ENCODE data around the gene TEKT2.
A peak's percentile ranks its signal among the peaks of the same experiment; 100 is the strongest.

Gene TEKT2

GRCh38 chr1:36118447-36119204, 34.7 kb downstream of the TEKT2 start:
- H4K20me1 ChIP-seq, result peaks cover 0 to 7% (median 0%) of the 10 kb centered on the region in 11 experiments; a peak in 1 of 22 replicates
- peaks cover 37 to 61% (median 48%) of the 10 kb centered on the region in 10 experiments for H3K4me1 ChIP-seq
- H3K9ac ChIP-seq, result no peak overlapping the region
- peak overlapping the region in 5 of 11 experiments; percentile 42 to 78 (median 67); a peak in 7 of 22 replicates for H3K4me2 ChIP-seq
- peaks cover 0 to 24% (median 21%) of the 10 kb centered on the region in 11 experiments; a peak in 18 of 22 replicates for H3K27me3 ChIP-seq
- no peaks in the 10 kb centered on the region for H3K9me3 ChIP-seq (replicated peaks in 1 of 11)
- no peaks in the 10 kb centered on the region for H3K36me3 ChIP-seq
- H3K27ac ChIP-seq, result 0 out of 22 replicates have a peak overlapping the region, but pooled peaks of 1 of the 11 experiments have one; percentile 61
- H3K4me3 ChIP-seq, result no peak overlapping the region
- no peak for TF ChIP-seq Cebpa-rat (IDR thresholded peaks at IDR 0.05)

DNA sequence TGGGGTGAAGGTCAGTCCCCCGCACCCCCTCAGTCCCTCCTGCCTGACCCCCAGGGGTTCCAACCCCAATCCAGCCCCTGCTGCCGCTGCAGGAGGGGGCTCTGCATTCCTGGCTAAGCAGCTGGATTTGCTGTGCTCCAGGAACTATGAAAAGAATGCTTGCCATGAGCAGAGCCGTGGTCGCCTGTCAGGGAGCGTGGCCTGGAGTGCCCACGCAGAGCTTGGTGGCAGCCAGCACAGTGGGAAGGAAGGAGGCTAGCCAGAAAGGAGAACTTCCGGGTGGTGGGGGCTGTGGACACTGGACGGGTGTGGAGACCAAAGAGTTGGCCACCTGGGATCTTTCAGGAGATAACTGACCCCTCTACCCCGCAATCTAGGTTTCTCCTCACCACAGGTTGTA, 35.6 kb downstream of the TEKT2 start:
- Histone ChIP-seq H3K36me3 (no peaks in the 10 kb centered on the region), H3K27me3 (peaks cover 5 to 32% (median 29%) of the 10 kb centered on the region in 11 experiments), H3K9me3 (replicated peaks in 1 of 11) (no peaks in the 10 kb centered on the region), H3K4me3 (no peak overlapping the region), H3K4me2 (peak overlapping the region in 9 of 11 experiments; percentile 27 to 78 (median 49); a peak in 16 of 22 replicates), H3K9ac (peak overlapping the region in 3 of 11 experiments; percentile 3 to 32 (median 29); a peak in 4 of 22 replicates), H3K27ac (peak overlapping the region in 6 of 11 experiments; percentile 21 to 61 (median 40); a peak in 9 of 22 replicates), H3K4me1 (peaks cover 38 to 66% (median 53%) of the 10 kb centered on the region in 10 experiments), H4K20me1 (peaks cover 0 to 7% (median 0%) of the 10 kb centered on the region in 11 experiments; a peak in 2 of 22 replicates)
- no peak for TF ChIP-seq Cebpa-rat (IDR thresholded peaks at IDR 0.05)

DNA sequence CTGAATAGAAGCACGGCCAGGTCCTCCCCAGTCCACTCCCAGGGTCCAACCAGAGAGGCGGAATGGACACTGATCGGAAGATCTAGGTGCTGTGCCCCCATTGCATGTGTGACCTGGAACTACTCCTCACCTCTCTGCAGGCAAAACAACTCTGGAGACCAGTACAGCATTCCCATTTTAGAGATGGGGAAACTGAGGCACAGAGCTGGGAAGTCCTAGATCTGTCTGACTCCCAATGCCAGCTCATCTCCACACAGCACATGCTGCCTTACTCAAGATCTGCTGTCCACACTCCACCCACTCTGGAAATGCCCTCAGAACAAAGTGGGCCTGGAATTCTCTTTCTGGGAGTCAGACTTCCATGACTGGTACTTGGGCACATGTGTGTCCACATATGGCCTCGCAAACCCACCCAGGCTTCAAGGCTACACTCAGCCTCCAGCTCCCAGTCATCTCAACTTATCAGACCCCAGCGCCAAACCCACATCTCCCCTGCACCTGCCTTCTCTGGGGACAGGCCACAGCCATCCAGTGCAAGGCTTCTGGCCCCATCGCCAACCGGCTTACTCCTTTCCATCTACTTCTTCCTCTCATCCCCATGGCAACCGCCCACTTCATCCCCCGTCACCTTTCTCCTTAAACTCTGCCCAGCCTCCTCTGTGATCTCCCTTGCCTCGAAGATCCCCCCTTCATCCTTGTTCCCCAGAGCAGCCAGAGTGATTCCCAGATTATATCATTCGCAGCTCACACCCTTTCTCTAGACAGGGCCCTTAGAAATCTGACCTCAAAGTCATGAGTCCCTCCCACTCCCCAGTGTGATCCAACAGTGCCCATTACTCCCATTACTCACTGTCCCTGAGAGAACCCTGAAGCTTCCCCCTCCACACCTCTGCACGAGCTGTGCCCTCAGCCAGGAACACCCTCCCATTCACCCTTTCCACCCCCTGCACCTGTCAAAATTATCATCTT, 38.5 kb downstream of the TEKT2 start:
- peak overlapping the region in 8 of 10 experiments; percentile 10 to 60 (median 40); a peak in 14 of 20 replicates for H3K4me3 ChIP-seq
- H3K4me2 ChIP-seq, result peak overlapping the region; percentile 79 to 98 (median 87)
- no peaks in the 10 kb centered on the region for H3K9me3 ChIP-seq (replicated peaks in 1 of 11)
- H3K9ac ChIP-seq, result peak overlapping the region; percentile 41 to 70 (median 60); a peak in 21 of 22 replicates
- peak overlapping the region in 9 of 11 experiments; percentile 15 to 76 (median 60); a peak in 17 of 22 replicates for H3K27ac ChIP-seq
- TF ChIP-seq Cebpa-rat (IDR thresholded peaks at IDR 0.05), result no peak
- peaks cover 46 to 73% (median 64%) of the 10 kb centered on the region in 10 experiments for H3K4me1 ChIP-seq
- H3K36me3 ChIP-seq, result no peaks in the 10 kb centered on the region
- H3K27me3 ChIP-seq, result peaks cover 23 to 53% (median 49%) of the 10 kb centered on the region in 11 experiments
- peaks cover 0 to 8% (median 0%) of the 10 kb centered on the region in 11 experiments; a peak in 2 of 22 replicates for H4K20me1 ChIP-seq

DNA sequence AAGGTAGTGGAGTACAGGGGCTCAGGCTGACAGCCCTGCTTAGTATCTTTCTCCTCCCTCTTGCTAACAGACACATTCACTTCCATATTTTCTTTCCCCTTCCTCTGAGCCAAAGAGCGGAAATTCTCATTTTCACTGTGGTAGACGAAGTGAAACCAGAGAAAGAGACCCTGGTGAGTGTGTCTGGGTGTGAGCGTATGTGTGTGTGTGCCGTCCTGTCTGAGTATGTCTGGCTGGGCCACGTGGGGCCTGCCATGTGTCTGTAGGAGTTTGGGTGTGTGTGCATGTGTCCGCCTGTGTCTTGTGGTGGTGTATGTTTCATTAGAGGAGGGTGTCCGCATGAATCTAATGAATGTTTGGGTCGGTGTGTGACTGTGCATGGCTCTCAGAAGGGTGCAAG, 39.5 kb downstream of the TEKT2 start:
- Histone ChIP-seq H3K4me1 (peaks cover 51 to 83% (median 67%) of the 10 kb centered on the region in 10 experiments), H3K4me3 (peak overlapping the region in 9 of 10 experiments; percentile 10 to 60 (median 39); a peak in 15 of 20 replicates), H3K9ac (peak overlapping the region; percentile 41 to 70 (median 60); a peak in 21 of 22 replicates), H3K27me3 (peaks cover 23 to 53% (median 49%) of the 10 kb centered on the region in 11 experiments), H3K4me2 (peak overlapping the region; percentile 79 to 98 (median 87)), H3K27ac (peak overlapping the region in 8 of 11 experiments; percentile 55 to 76 (median 63); a peak in 17 of 22 replicates), H3K36me3 (no peaks in the 10 kb centered on the region), H4K20me1 (peaks cover 0 to 8% (median 0%) of the 10 kb centered on the region in 11 experiments; a peak in 2 of 22 replicates), H3K9me3 (replicated peaks in 1 of 11) (no peaks in the 10 kb centered on the region)
- no peak for TF ChIP-seq Cebpa-rat (IDR thresholded peaks at IDR 0.05)

DNA sequence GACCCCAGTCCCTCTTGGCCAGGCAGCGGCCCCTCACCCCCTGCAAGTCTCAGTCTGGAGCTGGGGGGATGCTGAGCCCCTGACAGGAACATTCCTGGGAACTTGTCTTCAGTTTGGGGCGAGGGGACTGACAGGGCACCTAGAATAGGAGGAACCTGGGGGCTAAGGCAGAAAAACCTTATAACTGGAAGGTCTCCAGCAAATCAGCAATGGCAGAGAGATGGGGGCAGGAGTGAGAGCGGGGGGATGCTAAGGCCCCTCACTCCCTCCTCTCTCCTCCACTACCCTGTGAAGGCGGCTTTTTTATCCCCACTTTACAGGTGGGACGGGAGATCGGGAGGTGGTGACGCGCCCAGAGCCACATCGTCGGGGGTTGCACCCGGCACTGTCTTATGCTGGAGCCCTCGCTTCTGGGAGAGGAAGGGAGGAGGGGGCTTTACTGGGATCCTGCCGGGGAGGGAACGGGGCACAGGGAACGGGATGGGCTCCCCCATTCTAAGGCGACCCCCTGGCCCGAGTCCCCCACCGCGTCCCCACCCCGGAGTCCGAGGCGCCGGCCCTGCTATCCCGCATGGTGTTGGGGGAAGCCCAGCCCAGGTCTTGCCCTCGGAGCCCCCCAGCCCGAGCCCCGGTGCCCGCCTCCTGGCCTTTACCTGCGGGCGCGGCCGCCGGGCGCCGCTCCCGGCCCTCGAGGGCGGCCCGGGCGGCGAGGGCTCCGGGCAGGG, 40.7 kb downstream of the TEKT2 start:
- Histone ChIP-seq H3K9me3 (replicated peaks in 1 of 11) (no peaks in the 10 kb centered on the region), H3K36me3 (no peaks in the 10 kb centered on the region), H3K4me1 (peaks cover 51 to 78% (median 66%) of the 10 kb centered on the region in 10 experiments), H3K4me3 (peak overlapping the region; percentile 40 to 68 (median 55)), H3K4me2 (peak overlapping the region; percentile 79 to 98 (median 87)), H3K27me3 (peaks cover 23 to 53% (median 49%) of the 10 kb centered on the region in 11 experiments), H3K9ac (peak overlapping the region; percentile 18 to 67 (median 55); a peak in 17 of 22 replicates), H4K20me1 (peaks cover 0 to 8% (median 0%) of the 10 kb centered on the region in 11 experiments; a peak in 2 of 22 replicates), H3K27ac (peak overlapping the region in 2 of 11 experiments; percentile 32 to 37; a peak in 3 of 22 replicates)
- no peak for TF ChIP-seq Cebpa-rat (IDR thresholded peaks at IDR 0.05)

- H3K9ac ChIP-seq, result peak within 1 kb of the TSS; percentile 18 to 68 (median 60); a peak in 18 of 22 replicates
- TF ChIP-seq Cebpa-rat (IDR thresholded peaks at IDR 0.05), result no peak
- peaks cover 0 to 8% (median 0%) of the 10 kb centered on the region in 11 experiments; a peak in 2 of 22 replicates for H4K20me1 ChIP-seq
- peak within 1 kb of the TSS in 3 of 11 experiments; percentile 32 to 60 (median 37); a peak in 5 of 22 replicates for H3K27ac ChIP-seq
- peaks cover 43 to 70% (median 59%) of the 10 kb centered on the region in 10 experiments for H3K4me1 ChIP-seq
- peaks cover 23 to 53% (median 49%) of the 10 kb centered on the region in 11 experiments for H3K27me3 ChIP-seq
- no peaks in the 10 kb centered on the region for H3K36me3 ChIP-seq
- peak within 1 kb of the TSS; percentile 40 to 68 (median 55) for H3K4me3 ChIP-seq
- H3K9me3 ChIP-seq (replicated peaks in 1 of 11), result no peaks in the 10 kb centered on the region
- H3K4me2 ChIP-seq, result peak within 1 kb of the TSS; percentile 79 to 98 (median 87)
These were observed 41.5 kb downstream of the TEKT2 start, which contains the start of gene COL8A2 for GRCh38 chr1:36125129-36125991. COL8A2 (minus strand) TSS chr1:36125222; CDS start chr1:36100242, 24,980 bp downstream.

Data from BLaER1 treated with 17β-estradiol and CSF1 and Interleukin-3, amounts not matched to agents 10 nM and 100 nM (cell line).